Adrenal gland (tissue), 5 donors: ENCODE results near the gene COL23A1.

Experiments
- CTCF ChIP-seq, 6 experiments: fragments of 450-650 bp in 4 of 6; fragments of 200-600 bp in 2 of 6; sonication (generic) in 1 of 6; IDR thresholded peaks; 1 replicate in 5 of 6; 2 replicates in 1 of 6; pipeline versions ENCODE4 v1.5.1 to v1.8.0; 2016 to 2021; ENCODE audit warnings: antibody characterized with exemption in 6 of 6, mild to moderate bottlenecking in 2 of 6, moderate library complexity in 1 of 6
- POLR2A ChIP-seq, 2 donors: fragments of 450-650 bp; IDR thresholded peaks; one replicate each; pipeline ENCODE4 v1.6.1; 2017; ENCODE audit warnings: antibody characterized with exemption in 2 of 2, mild to moderate bottlenecking in 2 of 2, moderate library complexity in 1 of 2
- donor health status: DM: no; HTN: no; CAD: no.

GRCh38 chr5:178416919-178417318, 173.3 kb downstream of the COL23A1 start:
- TF ChIP-seq CTCF (IDR thresholded peaks at IDR 0.05), result no peak
- TF ChIP-seq POLR2A (IDR thresholded peaks at IDR 0.05), result no peak
